ENCODE data around the gene CLSTN3.

Gene CLSTN3

DNA sequence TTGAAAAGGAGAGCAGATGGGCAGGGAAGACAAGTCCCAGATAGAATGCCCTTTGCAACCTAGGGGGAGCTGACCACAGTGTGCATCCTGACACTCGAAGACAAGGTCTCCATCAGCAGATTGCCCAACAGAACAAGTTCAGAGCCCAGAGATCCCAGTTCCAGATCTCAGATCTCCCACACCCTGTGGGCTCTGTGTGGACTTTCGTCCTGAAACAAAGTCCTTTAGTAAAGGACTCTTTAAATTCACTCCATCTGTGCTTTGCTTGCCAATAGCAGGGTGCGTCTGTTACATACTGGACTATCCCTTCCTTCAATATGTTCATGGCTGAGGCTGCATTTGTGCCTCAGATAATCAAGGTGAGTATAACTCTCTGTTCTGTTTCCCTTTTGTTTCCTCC is 12.5 kb upstream of the CLSTN3 start:
- H3K4me1 ChIP-seq (ENCODE audit: control insufficient read depth, low read depth, low read length), result no peaks in the 10 kb centered on the region
- no peaks in the 10 kb centered on the region for H3K27me3 ChIP-seq (ENCODE audit: control insufficient read depth, insufficient read depth, low read length)
- H3K9me3 ChIP-seq (ENCODE audit: control insufficient read depth, low read depth, low read length), result no peaks in the 10 kb centered on the region
- no peak overlapping the region for H3K4me3 ChIP-seq (ENCODE audit: low read length)
- H3K9ac ChIP-seq (ENCODE audit: low read length), result no peak overlapping the region
- no peak overlapping the region for H3K27ac ChIP-seq (ENCODE audit: low read length)
- no peaks in the 10 kb centered on the region for H3K36me3 ChIP-seq (ENCODE audit: control insufficient read depth, low read depth, low read length)

DNA sequence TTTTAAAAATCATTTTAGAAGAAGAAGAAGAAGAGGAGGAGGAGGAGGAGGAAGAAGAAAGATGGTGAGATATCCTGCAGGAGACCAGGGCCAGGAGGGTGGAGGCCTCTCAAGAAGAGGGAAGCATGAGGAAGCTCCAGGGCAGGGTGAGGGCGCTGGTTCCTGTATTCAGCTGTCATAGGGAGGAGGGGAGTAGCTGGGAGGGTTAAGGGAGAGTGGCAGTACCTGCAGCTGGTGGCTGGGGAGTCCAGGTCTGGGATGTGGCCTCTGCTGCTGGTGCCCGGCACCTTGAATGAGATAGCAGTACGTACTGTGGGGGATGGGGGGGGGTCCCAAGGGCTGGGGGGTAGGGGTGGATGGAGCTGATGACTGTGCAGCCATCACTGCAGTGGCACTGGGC is 11.3 kb upstream of the CLSTN3 start:
- H3K4me1 ChIP-seq (ENCODE audit: control insufficient read depth, low read depth, low read length), result no peaks in the 10 kb centered on the region
- no peaks in the 10 kb centered on the region for H3K9me3 ChIP-seq (ENCODE audit: control insufficient read depth, low read depth, low read length)
- no peak overlapping the region for H3K9ac ChIP-seq (ENCODE audit: low read length)
- no peak overlapping the region for H3K27ac ChIP-seq (ENCODE audit: low read length)
- no peak overlapping the region for H3K4me3 ChIP-seq (ENCODE audit: low read length)
- H3K27me3 ChIP-seq (ENCODE audit: control insufficient read depth, insufficient read depth, low read length), result no peaks in the 10 kb centered on the region
- no peaks in the 10 kb centered on the region for H3K36me3 ChIP-seq (ENCODE audit: control insufficient read depth, low read depth, low read length)

DNA sequence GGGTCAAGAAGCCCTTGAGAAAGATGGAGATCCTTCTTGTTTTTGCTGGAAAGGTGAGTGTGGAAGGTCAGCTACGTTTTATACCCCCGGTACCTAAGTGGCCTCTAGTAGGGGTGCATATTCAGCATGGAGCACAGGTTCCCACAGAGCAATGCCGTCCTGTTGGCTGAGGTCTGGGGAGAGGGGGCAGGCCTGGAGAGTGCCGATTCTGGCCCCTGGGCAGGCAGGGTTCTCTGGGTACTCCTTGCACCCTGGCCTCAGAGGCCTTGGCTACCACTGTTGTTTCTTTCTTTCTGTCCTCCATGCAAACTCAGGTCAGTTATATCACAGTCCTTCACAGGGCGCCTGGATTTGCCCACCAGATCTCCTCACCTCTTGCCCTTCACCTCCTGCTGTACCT is 10.0 kb upstream of the CLSTN3 start:
- Histone ChIP-seq H3K27me3 (ENCODE audit: control insufficient read depth, insufficient read depth, low read length) (no peaks in the 10 kb centered on the region), H3K9ac (ENCODE audit: low read length) (no peak overlapping the region), H3K4me3 (ENCODE audit: low read length) (no peak overlapping the region), H3K4me1 (ENCODE audit: control insufficient read depth, low read depth, low read length) (no peaks in the 10 kb centered on the region), H3K36me3 (ENCODE audit: control insufficient read depth, low read depth, low read length) (no peaks in the 10 kb centered on the region), H3K27ac (ENCODE audit: low read length) (no peak overlapping the region), H3K9me3 (ENCODE audit: control insufficient read depth, low read depth, low read length) (no peaks in the 10 kb centered on the region)

DNA sequence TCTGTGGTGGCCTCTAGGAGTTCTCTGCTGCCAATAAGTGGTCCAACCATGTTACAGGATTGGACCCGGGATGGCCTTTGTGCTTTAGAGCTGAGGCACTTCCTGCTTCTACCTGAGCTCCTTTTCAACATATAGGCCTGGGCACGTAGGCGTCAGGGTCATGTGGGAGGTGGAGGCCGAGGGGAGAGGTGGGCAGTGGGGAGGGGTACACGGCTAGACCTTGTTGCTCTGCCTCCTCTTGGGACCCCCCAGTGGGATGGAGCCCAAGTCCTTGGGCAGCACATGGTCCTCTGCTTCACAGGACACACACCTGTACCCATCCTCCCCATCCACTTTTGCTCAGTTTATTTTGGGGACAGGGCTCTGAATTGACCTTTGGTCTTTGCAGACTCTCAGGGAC is 8.8 kb upstream of the CLSTN3 start:
- Histone ChIP-seq H3K4me1 (ENCODE audit: control insufficient read depth, low read depth, low read length) (no peaks in the 10 kb centered on the region), H3K27ac (ENCODE audit: low read length) (no peak overlapping the region), H3K4me3 (ENCODE audit: low read length) (no peak overlapping the region), H3K27me3 (ENCODE audit: control insufficient read depth, insufficient read depth, low read length) (no peaks in the 10 kb centered on the region), H3K36me3 (ENCODE audit: control insufficient read depth, low read depth, low read length) (no peaks in the 10 kb centered on the region), H3K9me3 (ENCODE audit: control insufficient read depth, low read depth, low read length) (no peaks in the 10 kb centered on the region), H3K9ac (ENCODE audit: low read length) (no peak overlapping the region)

DNA sequence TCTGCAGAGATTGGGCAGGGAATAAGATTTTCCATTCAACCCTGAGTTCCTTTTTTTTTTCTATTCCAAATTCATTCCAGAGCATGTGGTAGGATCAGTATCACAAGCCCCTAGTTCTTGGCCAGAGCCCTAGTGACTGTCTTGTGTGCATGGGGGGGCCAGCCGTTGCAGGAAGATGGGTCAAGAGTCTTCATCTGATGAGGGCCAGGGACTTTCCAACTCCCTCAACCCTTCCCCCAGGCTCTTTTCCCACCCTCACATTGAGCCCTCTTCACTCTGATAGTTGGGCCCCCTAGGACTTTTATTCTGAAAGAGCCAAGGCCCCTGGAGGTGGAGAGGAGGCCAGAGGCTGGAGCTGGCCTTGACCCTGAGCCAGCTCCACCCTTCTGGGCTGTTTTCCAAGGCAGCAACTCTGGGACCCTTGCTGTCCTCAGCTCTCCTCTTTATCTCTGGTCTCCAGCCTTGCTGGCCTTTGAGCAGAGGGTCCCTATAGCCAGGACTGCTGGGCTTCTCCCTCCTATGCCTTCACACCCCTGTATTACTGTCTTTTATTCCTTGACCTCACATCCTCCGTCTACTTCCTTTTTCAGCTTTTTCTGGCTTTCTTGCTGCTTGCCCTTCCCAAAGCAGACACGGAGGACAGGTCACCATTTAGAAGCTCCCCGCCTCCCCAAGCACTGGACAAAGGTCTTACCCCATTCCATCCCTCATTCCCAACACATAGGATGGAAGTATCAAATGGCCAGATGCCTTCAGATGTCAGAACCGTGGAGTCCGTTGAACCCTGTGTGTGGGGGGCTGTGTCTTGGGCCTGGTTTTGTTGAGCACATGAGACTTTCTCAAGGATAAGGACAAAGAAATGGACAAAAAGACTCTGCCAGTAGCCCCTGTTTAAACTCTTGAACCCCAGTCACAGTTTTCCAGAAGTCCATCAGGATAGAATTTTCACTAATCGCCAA is 7.1 kb upstream of the CLSTN3 start:
- Histone ChIP-seq H3K27ac (ENCODE audit: low read length) (no peak overlapping the region), H3K4me3 (ENCODE audit: low read length) (no peak overlapping the region)

DNA sequence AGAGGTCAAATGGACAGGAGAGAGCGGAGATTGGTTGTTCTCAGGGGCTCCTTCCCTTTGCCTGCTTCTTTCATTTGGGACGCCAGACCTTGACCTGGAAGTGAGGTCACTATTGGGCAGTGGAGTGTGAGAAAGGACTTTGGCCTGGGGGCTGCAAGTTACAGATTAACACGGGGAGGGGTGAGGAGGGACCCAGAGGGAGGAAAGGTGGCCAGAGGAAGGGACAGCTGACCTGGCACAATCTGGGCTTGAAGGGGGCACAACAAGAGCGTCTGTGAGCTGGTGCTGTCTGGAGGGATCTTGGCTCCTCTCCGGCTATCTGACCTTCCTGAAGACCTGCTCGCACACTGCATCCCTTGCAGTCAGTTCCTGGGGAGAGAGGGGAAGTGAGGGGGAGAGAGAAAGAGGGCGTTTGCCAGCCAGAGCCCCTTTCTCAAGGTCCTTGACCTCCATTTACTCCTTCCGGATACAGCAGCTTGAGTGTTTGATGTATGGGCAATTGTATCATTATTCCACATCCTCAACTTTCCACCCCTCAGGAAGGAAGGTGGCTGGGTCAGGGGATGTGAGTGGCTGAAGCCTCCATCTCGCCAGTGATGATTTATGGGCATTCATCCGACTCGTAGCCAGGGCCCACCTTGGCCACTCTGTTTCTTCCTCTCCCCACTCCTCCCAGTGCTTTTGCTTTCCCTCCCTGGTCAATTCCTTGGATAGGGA is 6.2 kb upstream of the CLSTN3 start:
- Histone ChIP-seq H3K9ac (ENCODE audit: low read length) (no peak overlapping the region), H3K27me3 (ENCODE audit: control insufficient read depth, insufficient read depth, low read length) (peaks cover 6% of the 10 kb centered on the region), H3K4me1 (ENCODE audit: control insufficient read depth, low read depth, low read length) (peaks cover under 1% of the 10 kb centered on the region), H3K4me3 (ENCODE audit: low read length) (no peak overlapping the region), H3K9me3 (ENCODE audit: control insufficient read depth, low read depth, low read length) (no peaks in the 10 kb centered on the region), H3K27ac (ENCODE audit: low read length) (no peak overlapping the region), H3K36me3 (ENCODE audit: control insufficient read depth, low read depth, low read length) (no peaks in the 10 kb centered on the region)

More for the DNA sequence above, 7.1 kb upstream of the CLSTN3 start:
- Histone ChIP-seq H3K27me3 (ENCODE audit: control insufficient read depth, insufficient read depth, low read length) (no peaks in the 10 kb centered on the region), H3K9me3 (ENCODE audit: control insufficient read depth, low read depth, low read length) (no peaks in the 10 kb centered on the region), H3K4me1 (ENCODE audit: control insufficient read depth, low read depth, low read length) (no peaks in the 10 kb centered on the region), H3K36me3 (ENCODE audit: control insufficient read depth, low read depth, low read length) (no peaks in the 10 kb centered on the region), H3K9ac (ENCODE audit: low read length) (no peak overlapping the region)

DNA sequence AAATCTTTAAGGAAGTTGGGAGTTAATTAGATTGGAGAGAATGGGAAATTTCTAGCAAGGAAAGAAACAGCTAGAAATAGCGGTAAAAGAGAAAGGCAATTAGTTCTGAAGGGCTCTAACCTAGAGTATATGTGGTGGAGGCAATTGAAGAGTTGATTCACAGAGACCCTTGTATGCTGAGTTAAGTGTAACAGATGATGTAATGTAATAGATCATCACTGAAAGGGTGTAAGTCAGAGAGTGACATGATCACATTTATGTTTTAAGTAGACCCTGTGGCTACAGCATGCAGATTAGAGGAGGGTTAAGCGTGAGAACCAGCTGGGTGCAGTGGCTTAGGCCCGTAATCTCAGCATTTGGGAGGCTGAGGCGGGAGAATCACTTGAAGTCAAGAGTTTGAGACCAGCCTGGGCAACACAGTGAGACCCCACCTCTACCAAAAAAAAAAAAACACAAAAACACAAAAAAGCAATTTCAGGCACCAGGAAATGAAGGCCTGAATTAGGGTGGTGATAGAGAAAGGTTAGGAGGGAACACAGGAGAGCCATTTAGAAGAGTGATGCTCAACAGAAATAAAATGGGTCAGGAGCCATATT is 4.4 kb upstream of the CLSTN3 start:
- Histone ChIP-seq H3K4me1 (ENCODE audit: control insufficient read depth, low read depth, low read length) (peaks cover 7% of the 10 kb centered on the region), H3K4me3 (ENCODE audit: low read length) (no peak overlapping the region), H3K9me3 (ENCODE audit: control insufficient read depth, low read depth, low read length) (no peaks in the 10 kb centered on the region), H3K27me3 (ENCODE audit: control insufficient read depth, insufficient read depth, low read length) (peaks cover 11% of the 10 kb centered on the region), H3K36me3 (ENCODE audit: control insufficient read depth, low read depth, low read length) (no peaks in the 10 kb centered on the region), H3K27ac (ENCODE audit: low read length) (no peak overlapping the region), H3K9ac (ENCODE audit: low read length) (no peak overlapping the region)

DNA sequence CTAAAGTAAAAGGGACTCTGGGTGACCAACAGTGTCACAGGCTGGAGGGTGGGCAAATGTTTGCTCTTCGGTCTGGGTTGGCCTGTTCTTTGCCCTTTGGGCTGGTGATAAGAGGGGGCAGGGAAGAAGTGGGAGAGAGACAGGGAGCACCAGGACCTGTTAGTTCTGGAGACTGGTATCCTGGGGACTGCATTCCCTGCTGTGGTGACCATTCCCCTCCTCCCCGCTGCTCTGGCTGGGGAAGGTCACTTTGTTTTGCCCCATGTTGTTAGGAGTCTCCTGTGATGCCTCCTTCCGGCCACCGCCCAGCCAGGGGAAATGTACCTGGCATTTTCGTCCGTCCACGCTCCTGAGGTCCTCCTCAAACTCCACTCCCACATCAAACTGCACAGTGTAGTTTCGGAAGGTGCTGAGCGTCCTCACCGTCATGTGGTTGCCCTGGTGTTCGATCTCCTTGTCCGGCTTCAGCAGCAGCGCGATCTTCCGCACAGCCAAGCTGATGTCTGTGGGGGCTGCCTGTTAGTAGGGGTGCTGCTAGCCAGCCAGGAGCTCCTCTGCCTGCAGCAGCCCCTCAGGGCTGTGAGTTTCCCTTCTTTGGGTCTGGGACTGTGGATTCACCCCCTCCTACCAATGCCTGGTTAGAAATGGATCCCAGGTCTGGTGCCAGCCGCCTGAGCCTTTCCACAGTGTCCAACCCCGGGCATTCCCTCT is 2.1 kb upstream of the CLSTN3 start:
- H3K27me3 ChIP-seq (ENCODE audit: control insufficient read depth, insufficient read depth, low read length), result peaks cover 11% of the 10 kb centered on the region
- no peak overlapping the region for H3K27ac ChIP-seq (ENCODE audit: low read length)
- peaks cover 7% of the 10 kb centered on the region for H3K4me1 ChIP-seq (ENCODE audit: control insufficient read depth, low read depth, low read length)
- H3K4me3 ChIP-seq (ENCODE audit: low read length), result no peak overlapping the region
- H3K36me3 ChIP-seq (ENCODE audit: control insufficient read depth, low read depth, low read length), result no peaks in the 10 kb centered on the region
- no peak overlapping the region for H3K9ac ChIP-seq (ENCODE audit: low read length)
- H3K9me3 ChIP-seq (ENCODE audit: control insufficient read depth, low read depth, low read length), result no peaks in the 10 kb centered on the region

DNA sequence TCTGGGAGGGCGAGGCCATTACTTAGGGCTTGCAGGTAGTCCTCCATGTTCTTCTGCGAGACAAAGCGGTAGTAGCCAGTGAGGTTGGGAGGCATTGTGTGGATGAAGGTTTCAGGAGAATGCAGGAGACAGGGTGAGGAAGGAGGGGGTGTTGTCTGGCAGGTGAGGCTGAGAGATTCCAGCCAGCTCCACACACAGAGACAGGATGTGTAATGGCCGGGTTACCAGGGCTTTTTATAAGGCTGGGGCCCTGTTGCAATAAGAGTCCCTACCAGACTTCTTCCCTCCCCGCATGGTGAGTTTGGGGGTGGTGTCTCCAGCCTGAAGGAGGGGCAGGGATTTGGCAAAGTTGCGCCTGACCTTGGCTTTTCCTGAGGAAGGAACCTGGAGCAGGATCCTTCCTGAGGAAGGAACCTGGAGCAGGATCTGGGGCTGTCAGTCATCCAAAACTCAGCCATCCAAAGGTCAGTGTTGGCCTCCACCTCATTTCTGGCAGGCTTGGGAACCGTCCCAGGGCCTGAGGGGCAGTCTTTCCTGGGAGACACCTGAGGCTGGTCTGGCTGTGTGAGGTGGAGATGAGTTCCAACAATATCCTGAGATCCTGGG is 1.4 kb upstream of the CLSTN3 start, which contains the start of gene RBP5:
TSS of gene RBP5 (minus strand) at position 209 of the 606 bp plus-strand sequence. CDS start at position 95, 114 bp downstream.
- peak within 1 kb of the TSS; percentile 72 for H3K4me3 ChIP-seq (ENCODE audit: low read length)
- no peaks in the 10 kb centered on the region for H3K36me3 ChIP-seq (ENCODE audit: control insufficient read depth, low read depth, low read length)
- no peak within 1 kb of the TSS for H3K27ac ChIP-seq (ENCODE audit: low read length)
- H3K27me3 ChIP-seq (ENCODE audit: control insufficient read depth, insufficient read depth, low read length), result peaks cover 11% of the 10 kb centered on the region
- peaks cover 7% of the 10 kb centered on the region for H3K4me1 ChIP-seq (ENCODE audit: control insufficient read depth, low read depth, low read length)
- H3K9ac ChIP-seq (ENCODE audit: low read length), result peak within 1 kb of the TSS; percentile 57
- H3K9me3 ChIP-seq (ENCODE audit: control insufficient read depth, low read depth, low read length), result no peaks in the 10 kb centered on the region

DNA sequence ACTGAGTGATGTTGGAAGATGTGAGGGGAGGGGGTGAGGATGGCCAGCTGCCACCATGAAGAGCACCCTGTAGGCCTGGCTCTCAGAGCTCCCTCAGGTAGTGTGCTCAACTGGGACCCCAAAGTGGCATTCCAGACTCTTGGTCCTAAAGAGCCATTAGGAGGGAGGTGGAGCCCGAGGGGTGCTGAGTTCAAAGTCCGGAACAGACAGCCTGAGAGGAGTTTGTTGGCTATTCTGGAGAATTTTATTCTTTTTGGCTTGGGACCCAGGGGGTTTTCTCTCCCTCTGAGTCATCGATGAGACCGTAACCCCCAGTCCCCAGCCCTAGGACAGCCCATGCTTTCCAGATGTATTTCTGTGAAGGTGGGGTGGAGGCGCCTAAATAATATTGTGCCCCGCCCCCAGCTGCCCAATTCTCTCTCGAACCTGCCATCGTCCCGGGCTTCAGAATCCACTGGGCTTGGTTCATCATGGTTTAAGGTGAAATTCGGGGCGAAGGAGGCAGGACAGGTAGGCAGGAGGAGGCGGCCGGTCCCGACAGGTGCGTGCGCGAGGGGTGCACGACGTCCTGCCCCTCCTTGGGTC is 792 bp upstream of the CLSTN3 start:
- H3K4me3 ChIP-seq (ENCODE audit: low read length), result peak overlapping the region; percentile 72
- no peaks in the 10 kb centered on the region for H3K9me3 ChIP-seq (ENCODE audit: control insufficient read depth, low read depth, low read length)
- H3K4me1 ChIP-seq (ENCODE audit: control insufficient read depth, low read depth, low read length), result peaks cover 7% of the 10 kb centered on the region
- no peak overlapping the region for H3K27ac ChIP-seq (ENCODE audit: low read length)
- peak overlapping the region; percentile 57 for H3K9ac ChIP-seq (ENCODE audit: low read length)
- H3K36me3 ChIP-seq (ENCODE audit: control insufficient read depth, low read depth, low read length), result no peaks in the 10 kb centered on the region
- H3K27me3 ChIP-seq (ENCODE audit: control insufficient read depth, insufficient read depth, low read length), result peaks cover 11% of the 10 kb centered on the region
